ENCODE measurements around the gene LILRB4.
"Not testable (repeated sequence)": the region's sequence is repeated elsewhere in the genome, so short reads cannot be mapped to it uniquely, and the experiment has no call there.

Gene LILRB4

GRCh38 chr19:54650108-54650655 is 12.6 kb upstream of the LILRB4 start:
- DNase-seq, result no peak

DNA sequence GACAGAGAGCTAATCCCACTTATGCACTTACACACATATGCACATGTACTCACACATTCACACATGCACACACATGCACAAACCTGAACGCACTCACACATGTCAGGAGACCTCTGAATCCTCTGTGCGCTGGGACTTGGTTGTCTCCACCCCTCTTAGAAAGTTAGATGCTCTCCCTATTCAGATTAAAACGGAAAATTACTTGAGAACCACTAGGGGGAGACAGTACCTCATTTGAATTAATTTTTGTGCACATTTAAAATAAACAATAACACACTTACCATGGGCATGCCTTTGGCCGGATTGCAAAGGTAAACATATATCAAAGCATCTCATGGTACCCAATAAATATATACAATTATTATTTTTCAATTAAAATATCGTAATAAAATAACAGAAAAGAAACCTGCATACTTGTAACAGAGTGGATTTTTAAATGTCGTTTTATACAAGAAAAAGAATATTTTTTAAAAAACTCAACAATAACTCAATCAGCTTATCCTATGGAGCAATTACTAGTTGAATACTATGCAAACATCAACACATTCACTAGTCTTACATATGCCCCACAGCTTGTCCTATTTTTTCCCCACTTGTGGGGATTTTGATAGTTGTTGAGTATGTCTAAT is 9.5 kb upstream of the LILRB4 start:
- no peak for DNase-seq

GRCh38 chr19:54654447-54655321 is 8.1 kb upstream of the LILRB4 start:
- no peak for DNase-seq

DNA sequence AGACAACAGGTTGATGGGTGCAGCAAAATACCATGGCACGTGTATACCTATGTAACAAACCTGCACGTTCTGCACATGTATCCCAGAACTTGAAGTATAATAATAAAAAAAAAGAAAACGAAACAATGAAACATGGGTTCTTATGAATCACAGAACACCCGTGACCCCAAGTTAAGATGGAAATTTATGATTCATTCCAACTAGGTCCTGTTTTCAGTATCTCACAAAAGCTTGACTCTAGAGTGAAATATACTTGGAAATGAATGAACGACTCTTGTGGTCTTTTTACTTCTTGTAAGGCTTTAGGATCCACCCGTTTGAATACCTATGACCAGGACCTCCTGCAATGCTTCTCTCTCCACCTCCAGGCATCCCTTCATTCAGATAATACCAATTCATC is 3.5 kb upstream of the LILRB4 start:
- DNase-seq, result no peak

GRCh38 chr19:54660306-54660705 is 2.5 kb upstream of the LILRB4 start:
- DNase-seq, result no peak

DNA sequence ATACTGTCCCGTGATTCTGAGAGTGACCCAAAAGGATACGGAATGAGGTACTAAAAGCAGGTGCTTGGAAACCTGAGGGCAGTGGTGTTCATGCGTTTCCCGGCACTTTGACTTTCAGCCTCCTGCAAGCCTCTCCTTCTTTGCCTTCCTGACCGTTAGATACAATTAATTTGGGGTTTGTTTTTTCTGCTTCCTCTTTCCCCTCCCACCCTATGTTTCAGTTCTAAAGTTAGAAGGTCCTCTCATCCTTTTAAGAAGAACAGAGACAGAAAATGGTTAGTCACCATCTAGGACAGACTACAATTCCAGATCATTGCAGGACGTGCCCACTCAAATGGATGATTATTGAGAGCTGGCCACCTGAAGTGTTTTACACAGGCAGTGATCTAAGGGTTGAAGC is 1.8 kb upstream of the LILRB4 start:
- no peak for DNase-seq

DNA sequence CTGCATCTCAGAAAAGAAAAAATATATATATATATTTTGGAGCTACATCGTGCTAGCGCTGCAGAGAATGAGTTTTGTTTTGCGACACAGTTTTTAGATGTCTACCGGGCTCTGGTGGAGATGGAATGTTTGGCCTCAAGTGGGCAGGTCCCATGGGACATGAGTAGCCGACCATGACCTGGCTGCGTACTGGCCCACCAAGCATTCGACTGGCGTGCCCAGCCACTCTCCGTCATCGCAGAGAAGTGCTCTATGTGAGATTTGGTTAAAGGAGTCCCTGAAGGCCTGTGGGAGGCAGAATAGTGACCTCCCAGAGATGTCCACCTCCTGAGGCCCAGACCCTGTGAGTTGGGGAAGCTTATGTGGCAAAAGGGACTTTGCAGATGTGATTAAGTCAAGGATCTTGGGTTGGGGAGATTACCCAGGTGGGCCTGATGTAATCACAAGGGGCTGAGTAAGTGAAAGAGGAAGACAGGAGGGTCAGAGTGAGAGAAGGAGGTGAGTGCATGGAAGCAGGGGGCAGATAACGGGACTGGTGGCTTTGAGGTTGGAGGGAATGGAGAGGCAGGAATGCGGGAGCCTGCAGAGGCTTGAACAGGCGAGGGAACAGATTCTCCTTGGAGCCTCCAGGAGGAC is 821 bp upstream of the LILRB4 start:
- no peak for DNase-seq

DNA sequence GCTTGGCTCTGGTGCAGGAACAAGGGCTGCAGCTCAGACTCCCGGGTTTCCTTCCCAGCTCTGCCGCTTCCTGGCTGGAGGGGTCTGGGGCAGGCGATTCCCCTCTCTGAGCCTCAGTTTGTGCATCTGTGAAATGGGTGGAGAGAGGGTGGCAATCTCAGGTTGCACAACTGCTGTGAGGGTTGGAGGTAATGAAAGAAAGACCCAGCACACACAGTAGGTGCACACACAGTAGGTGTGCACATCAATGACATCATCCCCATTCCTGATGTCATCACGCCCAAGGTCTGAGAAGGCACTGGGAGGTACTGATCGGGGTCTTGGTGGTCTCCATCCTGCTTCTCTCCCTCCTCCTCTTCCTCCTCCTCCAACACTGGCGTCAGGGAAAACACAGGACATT is 2.7 kb downstream of the LILRB4 start:
- DNase-seq, result no peak

DNA sequence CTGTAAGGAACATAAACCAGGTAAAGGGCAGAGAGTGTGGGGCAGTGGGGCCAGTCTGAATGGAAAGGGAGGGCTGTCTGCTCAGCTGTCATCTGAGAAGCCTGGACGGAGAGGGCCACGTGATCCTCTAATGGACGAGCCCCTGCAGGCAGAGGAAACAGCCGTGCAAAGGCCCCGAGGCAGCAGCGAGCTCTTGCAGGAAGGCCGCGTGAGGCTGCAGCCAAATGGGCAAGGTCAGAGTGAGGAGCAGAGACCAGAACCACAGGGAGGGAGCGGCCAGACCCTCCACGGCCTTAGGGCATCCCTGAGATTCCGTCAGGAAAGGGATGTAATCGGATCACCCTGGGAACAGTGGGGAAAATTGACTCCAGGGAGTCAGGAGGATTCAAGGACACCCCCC is 4.4 kb downstream of the LILRB4 start:
- DNase-seq, result no peak

DNA sequence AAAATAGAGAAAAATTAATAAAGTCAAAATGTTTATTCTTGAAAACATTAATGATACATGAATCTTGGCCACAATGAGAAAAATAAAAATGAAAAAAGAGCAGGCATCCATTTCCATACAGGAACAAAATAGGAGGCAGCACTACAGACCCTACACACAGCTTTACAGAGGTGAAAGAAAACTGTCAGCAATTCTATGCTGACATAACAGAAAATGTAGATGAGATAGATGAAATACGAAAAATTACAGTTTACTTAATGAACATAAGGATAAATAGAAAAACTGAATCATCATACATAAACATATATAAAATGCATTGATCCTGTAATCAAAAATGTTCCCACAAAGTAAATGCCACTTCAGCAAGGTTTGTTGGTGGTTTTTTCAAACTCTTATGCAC is 5.6 kb downstream of the LILRB4 start:
- DNase-seq, result no peak

GRCh38 chr19:54670576-54671357 is 8.0 kb downstream of the LILRB4 start:
- no peak for DNase-seq

GRCh38 chr19:54673222-54673621 is 10.4 kb downstream of the LILRB4 start:
- DNase-seq, result no peak

- peak; percentile 24 for DNase-seq
Measured at GRCh38 chr19:54674021-54674617, 11.3 kb downstream of the LILRB4 start.

DNA sequence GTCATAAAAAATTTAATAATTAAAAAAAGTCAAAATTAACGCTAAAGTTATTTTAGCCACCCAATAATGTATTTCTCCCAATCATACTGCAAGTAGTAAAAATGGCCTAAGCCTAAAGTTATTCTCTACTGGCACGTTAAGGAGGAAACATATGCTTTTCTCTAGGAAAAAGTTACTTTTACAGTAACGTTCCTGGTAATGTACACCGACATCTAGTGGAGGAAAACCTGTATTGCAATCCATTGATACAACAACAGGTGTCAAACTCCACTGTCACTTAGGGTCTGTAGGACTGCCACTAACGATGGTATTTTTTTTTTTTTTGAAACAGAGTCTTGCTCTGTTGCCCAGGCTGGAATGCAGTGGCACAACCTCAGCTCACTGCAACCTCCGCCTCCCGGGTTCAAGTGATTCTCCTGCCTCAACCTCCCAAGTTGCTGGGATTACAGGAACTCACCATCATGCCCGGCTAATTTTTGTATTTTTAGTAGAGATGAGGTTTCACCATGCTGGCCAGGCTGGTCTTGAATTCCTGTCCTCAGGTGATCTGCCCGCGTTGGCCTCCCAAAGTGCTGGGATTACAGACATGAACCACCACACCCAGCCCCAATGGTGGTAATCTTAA is 13.5 kb downstream of the LILRB4 start:
- DNase-seq, result not testable (repeated sequence)

- no peak for DNase-seq
Measured at GRCh38 chr19:54677217-54677616, 14.4 kb downstream of the LILRB4 start.

- DNase-seq, result not testable (repeated sequence)
Measured at GRCh38 chr19:54681596-54681995, 18.8 kb downstream of the LILRB4 start.

DNA sequence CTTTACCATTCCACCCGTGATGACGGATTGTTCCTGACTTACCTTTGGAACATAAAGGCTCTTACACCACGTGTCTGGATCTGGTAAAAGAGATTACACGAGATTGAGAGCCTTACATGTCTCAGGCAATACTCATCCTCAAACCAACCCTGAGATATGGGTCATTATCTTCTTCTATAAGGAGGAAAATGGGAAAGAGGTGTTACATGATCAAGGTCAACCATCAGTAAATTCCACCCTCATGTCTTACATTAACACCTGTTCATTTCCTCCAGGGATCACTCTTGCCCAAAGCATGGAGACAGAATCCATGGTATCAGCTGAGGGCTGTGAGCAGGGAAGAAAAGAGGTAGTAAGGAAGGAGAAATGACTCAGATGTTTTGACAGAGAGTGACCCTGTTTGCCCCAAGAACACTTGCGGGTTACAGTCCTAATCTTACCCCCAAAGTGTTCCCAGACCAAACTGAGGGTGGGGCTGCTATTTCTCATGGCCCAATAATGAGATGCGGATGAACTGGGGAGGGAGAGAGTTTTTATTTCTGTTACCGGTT is 19.6 kb downstream of the LILRB4 start:
- no peak for DNase-seq

DNA sequence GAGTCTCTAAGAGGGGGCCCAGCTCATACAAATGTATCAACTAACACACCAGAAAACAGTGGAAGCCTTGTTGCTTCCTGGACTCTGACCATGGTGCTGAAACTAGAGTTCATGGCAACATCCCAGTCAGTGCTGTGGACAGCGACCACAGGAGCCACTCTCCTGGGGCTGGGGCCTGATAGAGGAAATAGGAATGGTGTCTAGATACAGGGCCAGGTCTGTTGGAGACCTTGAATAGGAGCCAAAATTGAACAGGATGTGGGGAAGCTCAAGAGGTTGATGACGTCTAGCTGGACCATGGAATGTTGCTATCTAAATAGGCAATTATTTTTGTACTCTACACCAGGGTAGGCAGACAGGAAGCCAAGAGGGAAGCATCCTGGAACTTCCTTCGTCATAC is 21.7 kb downstream of the LILRB4 start:
- no peak for DNase-seq

DNA sequence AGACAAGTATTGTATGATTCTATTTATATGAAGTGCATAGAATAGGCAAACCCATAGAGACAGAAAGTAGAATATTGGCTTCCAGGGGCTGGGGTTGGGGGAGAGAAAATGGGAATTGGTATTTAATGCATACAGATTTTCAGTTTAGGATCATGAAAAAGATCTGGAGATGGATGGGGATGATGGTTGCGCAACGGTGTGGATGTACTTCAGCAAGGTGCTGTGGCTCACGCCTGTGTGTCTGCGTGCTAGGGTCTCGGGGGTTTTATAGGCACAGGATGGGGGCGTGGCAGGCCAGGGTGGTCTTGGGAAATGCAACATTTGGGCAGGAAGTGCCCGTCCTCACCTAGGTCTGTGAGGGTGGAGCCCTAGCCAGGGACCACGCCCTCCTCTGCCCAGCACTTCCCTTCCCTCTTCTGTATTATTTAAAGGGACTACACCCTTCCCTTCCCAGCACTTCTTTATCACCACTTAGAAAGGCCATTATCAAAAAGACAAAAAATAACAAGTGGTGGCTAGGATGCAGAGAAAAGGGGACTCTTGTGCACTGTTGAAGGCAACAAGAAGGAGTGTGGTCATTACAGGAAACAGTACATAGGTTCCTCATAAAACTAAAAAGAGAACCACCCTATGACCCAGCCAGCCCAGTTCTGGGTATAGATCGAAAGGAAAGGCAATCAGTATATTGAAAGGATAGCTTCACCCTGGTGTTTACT is 29.0 kb downstream of the LILRB4 start:
- no peak for DNase-seq

- no peak for DNase-seq
Measured at GRCh38 chr19:54692298-54692615, 29.5 kb downstream of the LILRB4 start.

DNA sequence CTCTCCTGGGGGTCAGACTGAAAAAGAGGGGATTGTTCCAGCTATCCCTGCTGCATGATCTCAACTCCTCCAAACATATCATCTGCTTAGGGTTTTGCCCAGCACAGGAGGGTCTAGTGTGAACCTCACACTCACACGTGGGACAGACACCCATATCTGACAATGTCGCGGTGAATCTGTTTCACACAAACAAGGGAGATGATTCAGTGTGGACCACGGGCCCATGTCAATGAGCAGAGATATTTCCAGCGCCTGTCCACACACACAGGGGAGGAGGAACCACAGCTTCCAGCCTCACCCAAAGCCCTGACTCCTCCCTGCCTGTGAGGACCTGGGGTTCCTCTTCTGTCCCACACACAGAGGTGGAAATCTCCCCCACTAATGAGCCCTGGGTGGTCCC is 31.9 kb downstream of the LILRB4 start:
- DNase-seq, result no peak

All from 8988T (cell line).